Right ventricle myocardium superior (tissue), 1 donor: Measurements from ENCODE around the gene LETMD1. TPM values are rescaled to one million over a fixed set of nuclear protein-coding genes. Genes with fewer than 3 reads are reported as not detected.
"Not testable (repeated sequence)": the region's sequence is repeated elsewhere in the genome, so short reads cannot be mapped to it uniquely, and the experiment has no call there.

ENCODE experiments used
- ATAC-seq: fragments of 200-7000 bp; cut with Tn5 transposase; one replicate; pipeline ENCODE4 v1.9.1; 2020; ENCODE audit warnings: mild to moderate bottlenecking; ENCODE audit not compliant: poor library complexity
- DNase-seq: peaks from one replicate; pipeline ENCODE4 v3.0.0-alpha.2; 2020
- intact Hi-C: fragments of 100-400 bp; cut with DNase I; formaldehyde crosslinking; loops from one replicate; pipeline ENCODE4 v1.11.2; 2022
- total RNA-seq: library from RNA; stranded (reverse); fragmentation: NEBNext Ultra II Directional; extraction: Animal tissue kit (Norgen Biotek cat#: 25700); gene quantifications from one replicate; pipeline ENCODE4 v1.2.1, GENCODE V29; 2021
- donor health status: DM: no; HTN: yes; CAD: no; lungs with severe emphysema.

Gene LETMD1
- total RNA-seq, 1 donor from 2014 or later = 19.7 TPM

DNA sequence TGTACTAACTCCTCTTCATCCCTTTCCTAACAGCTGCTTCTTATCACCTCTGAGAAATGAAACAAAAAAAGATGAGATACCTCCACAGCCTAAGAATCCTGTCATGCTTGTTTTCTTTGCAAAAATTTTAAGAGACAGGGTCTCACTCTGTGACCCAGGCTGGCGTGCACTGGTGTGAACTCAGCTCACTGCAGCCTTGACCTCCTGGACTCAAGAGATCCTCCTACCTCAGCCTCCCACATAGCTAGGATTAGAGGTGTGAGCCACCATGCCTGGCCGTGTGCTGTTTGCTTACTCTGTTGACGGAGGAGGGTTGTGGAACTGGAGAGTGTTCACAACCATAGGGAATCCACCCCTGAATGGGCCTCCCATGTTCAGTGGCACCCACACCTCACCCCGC is 19.1 kb downstream of the LETMD1 start:
- intact Hi-C loops = no loop called here
- ATAC-seq (no peak), DNase-seq (peak; percentile 8)

DNA sequence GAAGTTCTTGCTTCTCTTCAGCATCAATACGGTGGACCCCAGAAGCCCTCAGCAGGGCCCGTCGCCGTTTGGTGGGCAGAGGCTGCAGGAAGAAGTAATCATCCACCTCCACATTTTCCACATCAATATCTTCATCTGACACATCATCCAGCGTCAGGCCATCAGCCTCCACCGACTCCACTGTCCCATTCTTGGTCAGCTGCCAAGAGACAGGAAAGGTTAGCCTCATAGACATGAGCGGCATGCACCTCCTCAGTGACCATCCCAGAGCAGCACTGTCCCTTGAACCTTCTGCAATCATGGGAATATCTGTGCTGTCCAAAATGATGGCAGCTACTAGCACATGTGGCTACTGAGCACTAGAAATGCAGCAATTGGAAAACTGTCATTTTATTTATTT is 19.6 kb downstream of the LETMD1 start:
- DNase-seq (no peak), ATAC-seq (no peak)
- intact Hi-C loops = no loop called here

DNA sequence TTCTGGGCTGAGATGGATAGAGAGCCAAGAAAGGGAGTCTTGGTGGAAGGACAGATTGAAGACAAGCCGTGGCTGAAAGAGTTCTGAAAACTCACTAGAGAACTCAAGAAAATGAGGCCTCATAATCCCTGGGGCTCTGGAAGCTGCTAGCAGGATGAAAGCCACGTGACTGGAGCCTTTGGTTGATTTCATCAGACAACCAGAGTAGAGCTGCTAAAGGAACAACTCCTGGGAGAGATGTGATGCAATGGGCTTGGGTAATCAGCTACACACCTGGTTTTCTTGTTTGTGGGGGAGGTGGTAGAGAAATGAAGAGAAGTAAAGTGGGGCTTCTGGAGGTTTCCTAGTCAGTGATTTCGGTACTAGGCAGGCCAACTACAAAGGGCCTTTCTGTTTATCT is 21.9 kb downstream of the LETMD1 start:
- DNase-seq (no peak), ATAC-seq (no peak)

DNA sequence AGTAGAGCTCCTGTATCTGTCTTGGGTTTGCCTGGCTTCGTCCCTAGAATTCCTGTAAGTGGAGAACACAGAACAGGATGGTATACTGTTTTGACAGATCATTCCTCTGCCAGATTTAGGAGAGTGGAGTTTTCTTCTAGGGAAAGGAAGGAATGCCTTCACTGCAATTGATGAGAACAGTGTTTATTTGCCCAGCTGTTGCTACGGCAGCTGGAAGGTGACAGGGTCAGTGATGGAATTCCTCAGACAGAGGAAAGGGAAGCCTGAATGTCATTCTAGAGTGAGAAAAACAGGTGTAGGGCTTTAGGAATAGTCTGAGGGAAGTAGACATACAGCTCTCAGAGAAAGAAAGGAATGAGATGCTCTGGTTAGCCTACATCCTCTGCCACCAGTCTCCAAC is 23.5 kb downstream of the LETMD1 start:
- intact Hi-C loops = no loop called here
- ATAC-seq (no peak), DNase-seq (no peak)

More for the DNA sequence above, 21.9 kb downstream of the LETMD1 start:
- intact Hi-C loops = no loop called here

DNA sequence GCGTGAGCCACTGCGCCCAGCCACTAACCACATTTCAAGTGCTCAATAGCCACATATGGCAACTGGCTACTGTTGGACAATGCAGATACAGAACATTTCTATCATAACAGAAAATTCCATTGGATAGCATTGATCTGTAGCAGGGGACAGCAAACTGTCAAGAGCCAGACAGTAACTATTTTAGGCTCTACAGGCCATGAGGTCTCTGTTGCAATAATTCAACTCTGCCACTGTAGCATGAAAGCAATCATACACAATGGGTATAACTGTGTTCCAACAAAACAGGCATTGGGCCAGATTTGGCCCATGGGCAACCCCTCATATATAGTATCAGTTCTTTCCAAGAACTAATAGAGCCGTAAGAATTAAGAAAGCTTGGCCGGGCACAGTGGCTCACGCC is 27.3 kb downstream of the LETMD1 start:
- ATAC-seq = no peak
- no peak for DNase-seq
- intact Hi-C loops = no loop called here

DNA sequence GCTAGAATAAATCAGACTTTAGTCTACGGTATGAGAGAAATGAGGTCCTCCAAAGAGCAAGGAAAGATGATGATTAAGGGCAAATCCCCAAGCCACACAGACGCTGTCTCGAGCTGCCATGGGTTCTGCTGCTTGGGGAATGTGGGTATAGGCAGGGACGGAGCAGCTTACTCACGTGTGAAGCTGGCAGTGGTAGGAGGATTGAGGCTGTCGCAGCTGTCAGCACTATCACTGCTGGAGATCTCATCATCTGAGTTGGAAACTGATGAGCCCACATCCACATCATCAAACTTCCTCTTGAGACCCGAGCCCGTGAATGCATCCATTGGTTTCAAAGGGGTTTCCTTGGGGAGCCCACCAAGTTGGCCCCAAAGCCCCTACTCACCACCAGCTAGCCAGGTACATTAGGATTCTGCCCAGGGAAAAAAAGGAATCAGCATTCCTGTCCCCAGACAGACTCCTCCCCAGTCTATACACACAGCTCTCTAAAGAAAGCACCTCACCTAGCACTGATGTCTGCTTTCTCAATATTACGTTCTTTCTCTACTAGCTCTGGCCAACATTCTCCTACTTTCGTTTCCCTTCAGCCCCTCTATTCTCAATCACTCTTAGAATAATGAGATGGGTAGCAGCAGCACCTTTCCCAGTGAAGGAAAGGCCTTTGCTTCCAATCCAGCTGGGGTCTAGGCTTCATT is 28.3 kb downstream of the LETMD1 start:
- intact Hi-C loops = no loop called here
- DNase-seq (no peak), ATAC-seq (no peak)

DNA sequence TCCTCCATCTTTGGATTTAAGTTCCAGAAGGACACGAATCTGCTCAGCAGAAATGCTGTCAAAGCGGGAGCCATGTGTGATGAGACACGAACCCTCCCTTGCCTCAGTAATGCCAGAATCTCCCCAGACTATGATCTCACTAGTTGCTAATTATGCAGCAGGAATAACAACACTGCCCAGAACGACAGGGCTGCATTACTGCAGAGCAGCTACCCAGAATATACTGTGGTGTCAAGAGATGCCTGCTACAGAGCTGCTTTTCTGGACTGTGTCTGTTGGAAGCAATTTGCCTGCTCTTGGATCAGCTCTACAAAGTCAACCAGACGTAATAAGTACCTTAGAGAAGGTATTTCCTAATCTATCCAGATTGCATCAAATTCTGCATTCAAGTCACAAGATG is 29.8 kb downstream of the LETMD1 start:
- peak; percentile 74 for ATAC-seq
- no peak for DNase-seq
- intact Hi-C loops = no loop called here

DNA sequence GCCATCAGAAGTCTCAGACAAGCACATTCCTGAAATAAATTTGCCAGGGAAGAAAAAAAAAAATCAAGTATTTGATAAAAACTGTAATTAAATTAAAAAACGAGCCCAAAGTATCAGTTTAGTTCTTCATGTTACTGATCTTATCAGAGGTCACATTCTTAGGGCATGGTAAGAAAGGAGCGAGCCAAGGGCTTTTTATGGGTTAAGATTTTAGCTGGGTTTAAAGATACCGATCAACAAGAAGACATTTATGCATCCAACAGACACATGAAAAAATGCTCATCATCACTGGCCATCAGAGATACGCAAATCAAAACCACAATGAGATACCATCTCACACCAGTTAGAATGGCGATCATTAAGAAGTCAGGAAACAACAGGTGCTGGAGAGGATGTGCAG is 30.2 kb downstream of the LETMD1 start:
- intact Hi-C loops, ATAC-seq, DNase-seq: not testable (repeated sequence)

DNA sequence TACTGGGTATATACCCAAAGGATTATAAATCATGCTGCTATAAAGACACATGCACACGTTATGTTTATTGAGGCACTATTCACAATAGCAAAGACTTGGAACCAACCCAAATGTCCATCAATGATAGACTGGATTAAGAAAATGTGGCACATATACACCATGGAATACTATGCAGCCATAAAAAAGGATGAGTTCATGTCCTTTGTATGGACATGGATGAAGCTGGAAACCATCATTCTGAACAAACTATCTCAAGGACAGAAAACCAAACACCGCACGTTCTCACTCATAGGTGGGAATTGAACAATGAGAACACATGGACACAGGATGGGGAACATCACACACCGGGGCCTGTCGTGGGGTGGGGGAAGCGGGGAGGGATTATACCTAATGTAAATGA is 30.7 kb downstream of the LETMD1 start:
- ATAC-seq, DNase-seq: not testable (repeated sequence)

DNA sequence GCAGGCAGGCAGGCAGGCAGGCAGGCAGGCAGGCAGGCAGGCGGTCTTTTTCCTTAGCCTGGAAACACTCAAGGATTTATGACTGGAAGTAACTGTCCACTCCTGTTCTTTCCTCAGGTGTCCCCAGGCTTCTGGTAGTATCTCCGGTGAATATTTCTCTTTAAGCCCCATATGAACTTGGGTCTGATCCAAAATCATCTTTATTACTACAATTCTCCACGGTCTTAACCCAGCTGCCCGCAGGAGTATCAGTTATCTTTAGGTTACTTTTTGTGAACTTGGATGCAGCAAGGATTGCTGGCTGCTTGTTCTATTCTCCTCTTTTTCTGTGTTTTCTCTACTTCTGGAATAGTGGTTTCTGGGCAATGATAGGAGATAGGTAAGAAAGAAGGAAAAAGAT is 32.0 kb downstream of the LETMD1 start:
- ATAC-seq (no peak), DNase-seq (no peak)
- intact Hi-C loops = no loop called here

More for the DNA sequence above, 30.7 kb downstream of the LETMD1 start:
- intact Hi-C loops = not testable (repeated sequence)

DNA sequence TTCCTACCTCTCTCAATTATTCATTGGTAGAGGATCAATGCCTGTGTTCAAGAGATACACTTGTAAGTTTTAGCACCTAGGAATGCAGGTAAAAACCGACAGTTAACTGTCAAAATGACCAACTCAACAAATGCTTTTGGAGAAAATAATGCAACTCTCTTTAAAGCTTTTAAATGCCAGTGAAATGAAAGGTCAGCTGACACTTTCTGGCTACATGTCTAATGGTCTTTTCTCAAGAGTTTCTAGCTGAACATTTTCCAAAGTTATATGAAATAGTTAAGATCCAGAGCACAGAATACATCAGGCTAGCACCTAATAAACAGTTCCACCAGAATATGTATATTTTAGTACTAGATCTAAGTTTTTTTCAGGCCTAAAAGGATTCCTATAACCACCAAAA is 33.3 kb downstream of the LETMD1 start:
- DNase-seq (no peak), ATAC-seq (no peak)
- intact Hi-C loops = no loop called here

DNA sequence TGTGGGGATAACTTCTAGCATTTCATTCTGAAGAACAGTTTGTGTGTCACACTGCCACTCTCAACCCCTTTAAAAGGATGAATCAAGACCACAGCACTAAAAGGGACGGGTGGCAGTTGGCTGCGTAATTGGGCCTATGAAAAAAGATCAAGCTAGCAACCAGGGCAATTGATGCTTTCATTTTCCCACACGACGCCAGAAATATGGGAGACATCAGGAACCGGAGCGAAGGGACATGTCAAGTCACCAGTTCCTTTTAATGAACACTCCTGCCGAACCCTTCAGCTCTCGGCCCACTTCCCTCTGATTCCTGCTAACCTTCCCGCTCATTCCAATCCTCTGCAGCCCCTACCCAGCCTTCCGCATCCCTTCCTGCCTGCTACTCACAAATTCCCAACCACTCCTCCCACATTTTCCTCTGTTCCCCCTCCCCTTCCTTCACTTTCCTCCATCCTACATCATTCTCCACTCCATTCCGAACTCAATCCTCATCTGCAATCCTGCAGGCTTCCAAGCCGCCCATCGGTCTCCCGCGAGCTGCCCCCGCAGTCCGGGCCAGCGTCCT is 34.5 kb downstream of the LETMD1 start:
- ATAC-seq = peak; percentile 9
- intact Hi-C loops = no loop called here

DNA sequence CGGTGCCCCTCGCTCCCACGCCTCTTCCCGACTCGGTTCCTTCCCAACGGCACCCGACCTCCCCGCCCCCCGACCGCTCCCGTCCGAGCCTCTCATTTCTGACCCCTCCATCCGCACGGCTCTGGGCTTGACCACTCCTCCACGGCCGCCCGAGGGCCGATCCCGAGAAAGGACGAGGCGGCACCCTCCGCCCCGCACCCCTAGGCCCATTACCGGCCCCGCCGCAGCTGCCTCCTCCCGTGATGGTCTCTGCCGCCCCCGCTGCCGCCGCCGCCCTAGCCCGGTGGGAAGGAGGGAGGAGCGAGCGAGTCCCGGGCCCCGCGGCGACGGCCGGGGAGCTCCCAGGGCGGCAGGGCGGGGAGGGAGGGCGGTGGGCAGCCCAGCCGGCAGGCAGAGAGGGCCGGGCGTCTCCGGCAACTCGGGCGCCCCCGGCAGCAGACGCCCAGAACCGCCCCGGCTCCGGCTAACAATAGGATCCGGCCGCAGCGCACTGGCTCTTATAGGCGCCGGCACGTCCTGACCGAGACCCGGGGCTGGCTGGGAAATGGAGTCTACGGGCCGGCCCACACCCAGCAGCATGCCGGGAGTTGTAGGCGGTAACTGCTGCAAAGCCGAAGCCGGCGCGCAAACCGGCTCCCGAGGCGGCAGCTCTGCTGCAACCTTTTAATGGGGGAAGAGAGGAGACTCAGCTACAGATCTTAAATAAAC is 35.2 kb downstream of the LETMD1 start, which contains the start of gene CSRNP2:
Gene CSRNP2 (minus strand): TSS at position 471 of the 708 bp plus-strand sequence. CDS start 7,035 bp downstream, outside the sequence.
- intact Hi-C loops = no loop called here
- ATAC-seq = peak; percentile 99
- peak; percentile 98 for DNase-seq

More for the DNA sequence above, 34.5 kb downstream of the LETMD1 start:
- no peak for DNase-seq

DNA sequence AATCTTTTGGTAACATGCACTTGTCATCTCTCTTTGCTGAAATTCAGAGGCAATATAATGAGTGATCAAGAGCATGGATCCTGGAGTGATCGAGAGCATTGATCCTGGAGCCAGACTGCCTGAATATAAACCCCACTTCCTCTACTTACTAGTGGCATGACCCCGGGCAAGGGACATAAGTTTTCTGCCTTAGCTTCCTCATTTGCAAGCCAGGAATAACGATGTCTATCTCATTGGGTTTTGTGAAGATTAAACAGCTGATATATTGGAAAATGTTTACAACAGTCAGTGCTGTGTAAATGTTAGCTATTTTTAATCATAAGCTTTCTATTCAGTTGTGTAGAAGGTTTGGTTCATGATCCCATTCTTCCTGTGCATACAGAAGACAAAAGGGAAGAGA is 37.6 kb downstream of the LETMD1 start:
- DNase-seq (no peak), ATAC-seq (no peak)
- intact Hi-C loops = no loop called here

DNA sequence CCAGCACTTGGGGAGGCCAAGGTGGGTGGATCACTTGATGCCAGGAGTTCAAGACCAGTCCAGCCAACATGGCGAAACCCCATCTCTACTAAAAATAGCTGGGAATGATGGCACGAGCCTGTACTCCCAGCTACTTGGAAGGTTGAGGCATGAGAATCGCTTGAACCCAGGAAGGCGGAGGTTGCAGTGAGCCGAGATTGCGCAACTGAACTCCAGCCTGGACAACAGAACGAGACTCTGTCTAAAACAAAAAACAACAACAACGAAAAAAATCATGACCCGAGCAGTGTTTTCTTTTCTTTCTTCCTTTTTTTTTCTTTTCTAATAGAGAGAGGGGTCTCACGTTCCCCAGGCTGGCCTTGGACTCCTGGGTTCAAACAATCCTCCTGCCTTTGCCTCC is 38.8 kb downstream of the LETMD1 start:
- DNase-seq (no peak), ATAC-seq (no peak)
- intact Hi-C loops = no loop called here

DNA sequence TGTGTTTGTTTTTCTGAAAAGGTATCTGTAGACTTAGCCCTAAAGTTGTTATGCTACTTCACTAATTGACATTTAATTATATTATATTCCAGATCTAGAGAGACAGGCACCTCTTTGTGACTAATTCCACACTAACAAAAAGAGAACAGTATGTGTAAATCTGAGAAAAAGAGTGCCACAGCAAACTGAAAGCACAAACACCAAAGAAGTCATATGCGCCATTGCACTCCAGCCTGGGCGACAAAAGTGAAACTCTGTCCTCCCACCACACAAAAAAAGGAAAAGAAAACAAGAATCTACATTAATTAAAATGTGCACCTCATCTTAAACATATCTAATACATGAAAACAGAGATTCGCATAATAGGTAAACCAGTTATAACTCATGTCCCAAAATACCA is 39.7 kb downstream of the LETMD1 start:
- DNase-seq (no peak), ATAC-seq (no peak)

DNA sequence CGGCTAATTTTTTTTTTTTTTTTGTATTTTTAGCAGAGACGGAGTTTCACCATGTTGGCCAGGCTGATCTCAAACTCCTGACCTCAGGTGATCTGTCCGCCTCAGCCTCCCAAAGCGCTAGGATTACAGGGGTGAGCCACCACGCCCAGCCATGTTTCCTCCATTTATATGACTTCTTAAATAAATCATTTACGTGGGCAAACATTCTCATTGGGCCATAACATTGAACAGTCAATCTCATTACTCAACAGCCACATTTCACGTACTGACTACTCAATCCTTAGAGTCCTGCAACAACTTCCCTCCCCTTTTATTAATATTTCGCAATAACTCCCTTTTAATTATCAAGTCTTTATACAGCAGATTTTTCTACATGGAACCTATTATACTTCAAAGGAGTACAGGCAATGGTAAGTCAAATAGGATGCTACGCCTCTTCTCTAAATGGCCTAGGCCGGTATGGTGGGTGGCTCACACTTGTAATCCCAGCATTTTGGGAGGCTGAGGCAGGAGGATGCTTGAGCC is 42.6 kb downstream of the LETMD1 start:
- intact Hi-C loops = no loop called here
- DNase-seq (no peak), ATAC-seq (no peak)

More for the DNA sequence above, 39.7 kb downstream of the LETMD1 start:
- intact Hi-C loops = no loop called here

DNA sequence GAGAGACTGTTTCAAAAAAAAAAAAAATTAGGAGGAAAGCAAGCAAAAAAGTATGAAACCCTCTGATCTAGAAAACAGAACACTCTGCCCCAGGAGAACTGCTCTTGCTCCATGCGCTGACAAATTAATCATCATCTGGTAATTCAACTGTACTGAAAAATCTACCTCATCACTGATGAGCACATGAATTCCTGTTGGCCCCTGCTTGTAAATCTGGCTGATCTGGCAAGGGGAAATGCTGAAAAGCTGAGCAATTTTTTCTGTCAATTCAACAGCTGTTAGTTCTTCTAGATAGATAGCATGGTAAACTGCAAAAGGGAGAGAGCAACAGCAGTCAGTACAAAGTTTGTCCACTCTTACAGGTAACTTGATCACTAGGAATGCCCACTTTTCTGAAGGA is 50.5 kb downstream of the LETMD1 start:
- DNase-seq (no peak), ATAC-seq (no peak)
- intact Hi-C loops = no loop called here

DNA sequence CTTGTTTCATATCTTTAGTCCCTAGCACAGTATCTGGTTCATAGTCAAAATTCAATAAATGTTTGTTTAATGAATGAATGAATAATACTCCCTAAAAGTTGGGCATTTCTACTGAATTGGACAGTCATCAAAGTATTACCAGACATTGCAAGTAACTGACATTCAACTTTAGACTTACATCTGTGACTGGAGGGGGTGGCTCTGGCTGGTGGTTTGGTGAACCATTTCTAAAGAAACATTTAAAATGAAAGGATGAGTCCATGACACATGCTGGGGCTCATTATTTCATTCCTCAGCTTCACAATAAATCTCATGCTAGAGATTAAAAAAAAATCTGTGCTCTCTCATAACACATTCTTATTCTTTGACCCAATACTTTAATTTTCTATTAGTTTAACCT is 55.9 kb downstream of the LETMD1 start:
- intact Hi-C loops = no loop called here
- ATAC-seq = no peak

DNA sequence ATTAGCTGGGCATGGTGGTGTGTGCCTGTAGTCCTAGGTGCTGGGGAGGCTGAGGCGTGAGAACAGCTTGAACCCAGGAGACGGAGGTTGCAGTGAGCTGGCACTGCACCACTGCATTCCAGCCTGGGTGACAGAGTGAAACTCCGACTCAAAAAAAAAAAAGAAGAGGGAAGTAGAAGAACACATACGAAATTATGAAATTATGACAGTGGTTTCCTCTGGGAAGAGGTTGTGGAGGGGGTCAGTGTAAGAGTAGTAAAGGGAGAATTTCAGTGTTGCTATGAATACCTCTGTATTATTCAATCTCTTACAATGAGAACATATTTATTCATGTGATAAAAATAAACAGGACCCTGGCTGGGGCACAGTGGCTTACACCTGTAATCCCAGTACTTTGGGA is 60.0 kb downstream of the LETMD1 start:
- DNase-seq (no peak), ATAC-seq (no peak)
- intact Hi-C loops = no loop called here

More for the DNA sequence above, 55.9 kb downstream of the LETMD1 start:
- DNase-seq = no peak
